CD4-positive, alpha-beta T cell treated with Interleukin-17A for 1 hour (primary cell): ENCODE measurements around the gene ADAMTS1.
"Not testable (repeated sequence)": the region's sequence is repeated elsewhere in the genome, so short reads cannot be mapped to it uniquely, and the experiment has no call there.

Source experiments
- DNase-seq: peaks from one replicate; pipeline ENCODE4 v3.0.0-alpha.2; 2020

The ADAMTS1 gene

DNA sequence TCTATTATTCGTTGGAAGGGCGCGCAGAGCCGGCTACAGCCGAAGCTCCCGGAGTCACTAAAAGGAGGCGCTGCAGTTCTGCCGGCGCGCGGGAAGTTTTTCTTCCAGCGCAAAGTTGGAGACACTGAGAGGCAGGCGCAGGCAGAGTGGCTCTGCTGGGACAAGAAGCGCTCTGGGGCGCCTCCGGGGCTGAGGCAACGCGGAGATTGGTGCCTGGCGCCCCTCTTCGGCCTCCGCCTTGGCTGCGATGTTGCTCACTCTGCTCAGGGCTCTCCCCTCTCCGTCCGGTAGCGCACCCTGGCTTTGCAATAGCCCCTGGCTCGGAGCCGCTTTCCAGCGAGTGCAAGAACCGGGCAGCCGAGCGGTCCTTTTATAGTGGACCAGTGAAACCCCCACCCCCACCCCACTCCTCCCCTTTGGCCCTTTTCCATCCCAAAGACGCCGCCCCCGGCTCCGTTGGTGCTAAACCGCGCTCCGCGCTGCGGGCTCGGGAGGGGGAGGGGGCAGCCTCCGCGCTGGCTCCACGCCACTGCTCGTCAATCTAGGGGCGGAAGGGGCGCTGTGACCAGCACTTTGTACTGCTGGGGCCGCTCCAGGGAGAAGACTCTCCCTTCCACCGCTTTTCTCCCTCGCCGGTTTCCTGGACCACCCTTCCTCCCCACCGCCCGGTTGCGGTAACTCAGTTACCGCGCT, at the start of gene ADAMTS1:
Gene ADAMTS1 (minus strand): TSS at position 344 of the 693 bp plus-strand sequence. CDS start 455 bp downstream, outside the sequence.
- peak; percentile 19 for DNase-seq

GRCh38 chr21:26892151-26892550, 46.9 kb upstream of the ADAMTS1 start:
- no peak for DNase-seq

DNA sequence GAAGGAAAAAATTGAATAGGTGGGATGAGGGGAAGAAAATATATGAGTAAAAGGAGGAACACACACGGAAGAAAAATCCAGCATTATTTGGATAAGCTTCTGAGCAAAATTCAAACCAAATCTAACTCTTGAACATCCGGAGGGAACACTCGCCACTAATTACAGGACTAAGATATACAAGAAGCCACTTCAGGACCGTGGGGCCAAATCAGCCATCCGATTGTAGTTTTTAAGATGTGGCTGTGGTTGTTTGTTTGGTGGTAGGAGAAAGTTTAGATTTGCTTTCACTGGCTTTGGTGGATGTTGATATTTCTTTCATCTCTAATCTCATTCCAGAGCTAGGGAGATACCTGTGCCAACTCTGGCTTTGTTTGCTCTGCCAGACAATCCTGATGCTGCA, 43.7 kb upstream of the ADAMTS1 start:
- DNase-seq, result no peak

DNA sequence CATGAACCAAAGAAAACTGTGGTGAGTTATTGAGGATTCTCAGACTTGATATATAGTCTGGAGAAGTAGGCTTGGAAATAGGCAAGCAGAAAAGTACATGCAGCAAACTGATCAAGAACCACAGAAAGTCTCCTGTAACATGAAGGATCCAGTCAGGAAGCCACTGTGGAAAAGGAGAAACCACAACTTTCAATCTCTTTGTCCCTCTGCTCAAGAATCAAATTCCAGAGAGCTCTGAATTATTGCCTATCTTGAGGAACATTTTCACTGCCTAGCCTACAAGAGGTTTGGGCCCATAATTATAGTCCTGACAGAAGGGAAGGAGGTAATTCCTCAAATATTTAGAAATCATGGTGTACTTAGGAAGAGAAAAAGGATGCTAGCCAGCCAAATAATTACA, 43.0 kb upstream of the ADAMTS1 start:
- DNase-seq, result no peak

DNA sequence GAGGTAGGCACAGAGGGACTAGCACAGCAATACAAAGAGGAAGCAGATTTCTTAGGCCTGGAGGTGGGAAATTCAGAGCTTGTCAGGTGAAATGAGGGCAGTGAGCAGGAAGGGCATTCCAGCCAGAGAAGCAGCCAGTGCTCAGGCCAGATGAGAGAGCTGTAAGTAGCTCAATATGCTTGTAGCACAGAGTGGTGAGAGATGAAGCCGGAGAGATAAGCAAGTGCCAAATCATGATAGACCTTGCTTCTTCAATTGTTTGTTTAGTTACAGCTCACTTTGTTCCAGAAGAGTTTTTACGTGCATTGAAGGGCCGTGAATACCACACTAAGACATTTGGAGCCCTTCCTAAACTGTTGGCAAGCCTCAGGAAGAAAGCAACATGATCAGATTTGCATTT, 42.0 kb upstream of the ADAMTS1 start:
- no peak for DNase-seq

DNA sequence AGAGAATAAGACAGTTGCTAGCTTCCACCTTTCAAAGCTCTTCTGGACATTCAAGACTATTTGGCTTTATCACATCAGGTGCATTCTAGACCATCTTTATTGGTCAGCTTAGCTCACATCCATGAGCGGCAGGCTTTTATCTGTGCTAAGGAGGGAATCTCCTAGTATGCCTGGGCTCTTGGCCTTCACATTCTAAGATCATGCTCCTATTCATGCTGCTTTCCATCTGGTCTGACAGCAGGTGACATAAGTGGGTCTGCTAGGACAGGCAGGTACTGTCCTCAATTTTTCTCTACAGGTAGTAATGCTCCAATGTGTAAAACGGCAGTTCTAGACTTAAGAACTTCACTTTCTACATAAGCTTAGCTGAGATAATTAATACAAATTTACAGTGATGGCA, 39.2 kb upstream of the ADAMTS1 start:
- no peak for DNase-seq

- no peak for DNase-seq
Measured at GRCh38 chr21:26883768-26884167, 38.6 kb upstream of the ADAMTS1 start.

DNA sequence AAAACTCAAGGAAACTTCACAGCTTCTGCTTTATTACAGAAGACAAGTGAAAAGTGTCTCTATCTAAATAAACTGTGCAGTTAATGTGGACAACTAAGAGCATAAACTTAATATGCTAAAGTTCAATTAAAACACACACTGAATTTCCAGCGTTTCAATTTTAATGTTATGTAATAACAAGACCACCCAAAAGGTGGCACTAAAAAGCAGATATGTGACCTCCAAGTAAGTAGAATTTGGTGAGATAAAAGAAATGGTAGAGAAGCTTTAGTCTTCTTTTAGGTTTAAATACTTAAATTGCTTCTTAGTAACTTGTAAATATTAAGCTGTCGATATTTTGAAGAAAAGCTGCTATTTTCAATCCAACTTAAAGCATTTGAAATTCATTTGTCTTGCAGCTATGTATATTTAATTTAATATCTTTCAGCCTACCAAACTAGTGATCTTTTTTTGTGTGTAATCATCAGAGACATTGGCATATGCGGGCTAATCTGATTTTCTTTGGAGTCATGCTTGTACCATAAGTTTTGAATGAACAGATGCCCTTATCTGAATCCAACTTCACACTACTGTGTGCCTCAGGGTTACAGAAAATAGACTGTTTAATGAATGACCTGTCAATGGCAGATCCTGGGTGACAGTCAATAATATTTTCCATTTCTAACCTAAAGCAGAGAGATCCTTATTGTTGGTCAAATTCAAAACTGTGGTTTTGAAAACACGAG, 36.5 kb upstream of the ADAMTS1 start:
- DNase-seq, result no peak

DNA sequence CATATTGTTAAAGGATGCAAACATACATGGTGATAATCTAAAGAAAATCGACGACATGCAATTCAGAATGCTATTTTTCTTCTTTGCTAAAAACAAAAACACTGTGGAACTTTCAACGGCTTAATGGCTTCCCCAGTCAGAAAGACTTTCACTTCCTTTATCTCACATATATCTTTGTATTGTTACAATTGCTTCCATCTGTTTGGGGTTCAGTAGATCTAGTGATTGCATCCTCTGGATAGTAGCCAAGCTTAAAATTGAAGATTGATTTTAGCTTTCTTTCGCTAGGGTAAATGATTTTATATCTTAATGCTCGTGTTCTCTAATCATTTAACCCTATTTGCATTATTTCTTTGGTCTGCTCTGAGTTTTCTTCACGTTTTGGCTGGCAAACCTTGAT, 31.8 kb upstream of the ADAMTS1 start:
- DNase-seq, result no peak

DNA sequence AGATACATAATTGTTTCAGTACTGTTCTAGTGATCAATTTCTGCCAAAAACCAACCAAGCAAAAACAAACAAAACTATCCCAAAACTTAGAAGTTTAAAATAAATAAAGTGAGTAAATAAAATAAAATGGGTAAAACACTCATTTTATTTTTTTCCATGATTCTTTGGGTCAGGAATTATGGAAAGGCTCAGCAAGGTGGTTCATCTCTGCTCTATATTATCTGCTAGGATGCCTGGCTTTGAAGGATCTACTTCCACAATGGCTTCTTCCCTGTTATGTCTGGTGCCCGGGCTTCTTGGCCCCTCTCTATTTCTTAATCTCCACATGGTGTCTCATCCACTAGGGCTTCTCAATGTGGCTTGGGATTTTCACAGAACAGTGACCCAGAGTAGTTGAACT, 29.1 kb upstream of the ADAMTS1 start:
- DNase-seq, result no peak

- DNase-seq, result no peak
Measured at GRCh38 chr21:26865857-26866256, 20.6 kb upstream of the ADAMTS1 start.

DNA sequence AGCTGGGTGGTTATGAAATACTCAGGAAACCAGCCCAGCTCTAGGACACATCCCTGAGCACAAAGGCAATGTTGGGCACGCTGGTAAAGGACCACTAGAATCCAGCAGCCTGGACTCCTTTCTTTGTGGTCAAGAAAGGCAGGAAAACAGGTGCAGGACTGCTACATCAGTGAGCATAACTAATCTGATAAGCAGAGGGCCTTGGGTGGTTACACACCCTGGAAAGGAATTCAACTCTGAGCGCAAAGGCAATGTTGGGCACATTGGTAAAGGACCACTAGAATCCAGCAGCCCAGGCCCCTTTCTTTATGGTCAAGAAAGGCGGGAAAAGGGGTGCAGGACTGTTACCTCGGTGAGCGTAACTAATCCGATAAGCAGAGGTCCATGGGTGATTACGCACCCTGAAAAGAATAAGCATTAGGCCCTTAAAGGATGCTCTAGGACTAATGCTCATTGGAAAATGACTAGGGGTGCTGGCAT, 11.7 kb upstream of the ADAMTS1 start:
- DNase-seq, result not testable (repeated sequence)

DNA sequence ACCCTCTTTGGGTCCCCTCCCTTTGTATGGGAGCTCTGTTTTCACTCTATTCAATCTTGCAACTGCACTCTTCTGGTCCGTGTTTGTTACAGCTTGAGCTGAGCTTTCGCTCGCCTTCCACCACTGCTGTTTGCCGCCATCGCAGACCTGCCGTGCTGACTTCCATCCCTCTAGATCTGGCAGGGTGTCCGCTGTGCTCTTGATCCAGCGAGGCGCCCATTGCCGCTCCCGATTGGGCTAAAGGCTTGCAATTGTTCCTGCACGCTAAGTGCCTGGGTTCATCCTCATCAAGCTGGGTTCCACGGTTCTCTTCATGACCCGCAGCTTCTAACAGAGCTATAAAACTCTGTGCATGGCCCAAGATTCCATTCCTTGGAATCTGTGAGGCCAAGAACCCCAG, 9.5 kb upstream of the ADAMTS1 start:
- DNase-seq, result not testable (repeated sequence)

GRCh38 chr21:26852423-26852822, 7.2 kb upstream of the ADAMTS1 start:
- DNase-seq, result no peak

DNA sequence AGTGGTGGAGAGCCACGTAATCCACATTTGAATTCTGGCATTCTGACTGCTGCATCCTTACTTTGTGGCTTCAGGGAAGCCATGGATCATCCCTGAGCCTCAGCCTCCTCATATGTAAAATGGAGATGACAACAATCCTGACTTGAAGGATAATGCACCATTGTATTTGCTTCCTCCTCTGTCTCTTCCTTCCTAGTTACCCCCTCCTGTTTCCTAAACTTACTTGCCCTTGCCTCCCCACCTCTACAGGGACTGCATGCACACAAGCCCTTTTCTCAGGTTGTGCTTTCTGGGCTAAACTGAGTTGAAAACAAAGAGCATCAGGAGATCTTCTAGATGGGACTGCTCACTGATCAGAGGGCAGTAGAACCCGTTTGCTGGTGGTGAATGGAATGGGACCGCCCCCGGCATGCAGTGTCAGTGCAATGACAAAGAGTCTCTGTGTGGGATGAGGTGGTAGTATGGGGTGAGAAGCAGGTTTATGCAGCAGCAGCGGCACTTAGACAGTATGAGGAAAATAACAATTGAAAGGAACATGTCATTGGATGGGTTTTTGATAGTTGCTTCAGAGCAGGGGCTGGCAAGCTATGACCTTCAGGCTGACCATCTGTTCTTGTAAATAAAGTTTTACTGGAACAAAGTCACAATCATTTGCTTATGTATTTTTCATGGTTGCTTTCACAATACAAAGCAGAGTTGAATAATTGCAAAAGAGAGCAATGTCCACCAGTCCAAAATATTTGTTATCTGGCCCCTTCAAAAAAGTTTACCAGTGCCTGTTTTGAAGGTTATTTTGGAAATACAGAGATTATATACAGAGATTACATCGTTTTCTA, 6.1 kb upstream of the ADAMTS1 start:
- DNase-seq, result no peak

- DNase-seq, result peak; percentile 19
Measured at GRCh38 chr21:26850116-26850643, 5.0 kb upstream of the ADAMTS1 start.

GRCh38 chr21:26849428-26850115, 4.4 kb upstream of the ADAMTS1 start:
- DNase-seq, result peak; percentile 40

GRCh38 chr21:26847921-26848320, 2.7 kb upstream of the ADAMTS1 start:
- no peak for DNase-seq

- DNase-seq, result no peak
Measured at GRCh38 chr21:26847002-26847401, 1.8 kb upstream of the ADAMTS1 start.

DNA sequence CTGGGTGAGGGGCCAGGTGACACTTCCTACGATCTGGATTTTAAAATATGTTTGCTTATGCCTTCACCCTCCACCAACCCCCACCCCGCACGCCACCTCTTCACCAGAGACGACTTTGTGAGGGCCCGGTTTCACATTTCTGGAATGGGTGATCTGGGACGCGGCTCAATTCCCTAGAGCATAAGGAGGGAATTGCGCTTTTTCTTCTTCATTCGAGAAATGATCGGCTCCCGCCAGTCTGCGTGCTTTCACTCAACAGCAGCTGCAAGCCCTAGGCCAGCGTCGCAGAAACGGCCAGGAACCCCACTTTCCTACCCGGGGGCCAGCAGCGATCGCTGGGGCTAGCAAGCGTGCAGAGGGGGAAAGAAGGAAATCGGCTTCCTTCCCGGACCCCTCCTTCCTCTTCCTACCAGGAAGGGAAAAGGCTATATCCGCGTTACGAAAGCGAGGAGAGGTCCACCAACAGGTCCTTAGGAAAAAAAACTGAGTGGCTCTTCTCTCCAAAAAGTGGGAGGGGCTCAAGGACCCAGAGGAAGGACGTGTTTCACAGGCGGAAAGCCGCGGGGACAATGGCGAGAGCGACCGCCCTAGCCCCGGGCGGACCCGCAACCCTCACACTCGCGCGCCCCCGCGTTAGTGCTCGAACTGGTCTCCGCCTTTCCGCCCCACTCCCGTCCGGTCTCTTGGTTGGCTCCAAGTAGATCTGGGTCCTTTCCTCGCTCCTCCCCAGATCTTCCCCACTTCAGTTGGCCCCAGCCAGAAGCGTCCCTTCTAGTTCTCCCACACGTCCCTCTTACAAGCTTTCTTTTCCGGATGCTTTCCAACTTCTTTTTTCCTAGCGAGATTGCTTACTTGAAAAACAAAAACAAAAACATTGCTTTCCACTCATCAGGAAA, 1.1 kb upstream of the ADAMTS1 start:
- no peak for DNase-seq

DNA sequence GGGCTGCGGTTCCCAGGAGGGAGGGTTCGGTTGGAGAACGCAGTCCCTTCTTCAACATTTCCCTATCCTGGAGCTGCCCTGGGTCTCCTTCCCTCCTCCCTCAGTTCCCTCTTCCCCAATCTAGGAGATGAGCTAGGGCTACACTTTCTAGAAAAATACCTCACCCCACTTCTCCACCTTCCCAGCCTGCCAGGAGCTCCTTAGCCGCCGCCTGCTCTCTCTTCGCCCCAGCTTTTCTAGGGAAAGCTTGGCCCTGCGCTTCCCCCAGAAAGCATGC, 488 bp upstream of the ADAMTS1 start:
- DNase-seq, result no peak
